Astrocyte (in vitro differentiated cells and primary cell): ENCODE results near the gene PTPN14. TPM values are rescaled to one million over a fixed set of nuclear protein-coding genes. Genes with fewer than 3 reads are reported as not detected.

Experiments used
- DNase-seq: peaks from one replicate; pipeline ENCODE4 v3.0.0-alpha.2; 2010; ENCODE audit warnings: low read depth
- FAIRE-seq: peaks from 2 replicates; lab custom pipeline; 2011; peaks lifted over from hg19 to GRCh38; lab: Jason Lieb, UNC
- H2AFZ ChIP-seq: 2 replicates; pipeline ENCODE4 v1.6.0; 2012; ENCODE audit warnings: low read depth, low read length, inconsistent platforms
- H3K27ac ChIP-seq: 2 replicates; pipeline ENCODE4 v1.5.1; 2011; ENCODE audit warnings: low read depth, low read length, inconsistent platforms
- H3K27me3 ChIP-seq: 2 replicates; pipeline ENCODE4 v1.6.0; 2011; ENCODE audit warnings: low read length, inconsistent platforms; ENCODE audit not compliant: insufficient read depth
- H3K36me3 ChIP-seq: 2 replicates; pipeline ENCODE4 v1.5.1; 2011; ENCODE audit warnings: low read length, inconsistent platforms; ENCODE audit not compliant: insufficient read depth
- H3K4me1 ChIP-seq: 2 replicates; pipeline ENCODE4 v1.5.1; 2011; ENCODE audit warnings: low read length, inconsistent platforms; ENCODE audit not compliant: insufficient read depth
- H3K4me2 ChIP-seq: 2 replicates; pipeline ENCODE4 v1.6.0; 2012; ENCODE audit warnings: low read length, inconsistent platforms
- H3K4me3 ChIP-seq: 2 replicates; pipeline ENCODE4 v1.5.1; 2011; ENCODE audit warnings: low read depth, mild to moderate bottlenecking, low read length, inconsistent platforms; ENCODE audit not compliant: insufficient read depth
- H3K79me2 ChIP-seq: 2 replicates; pipeline ENCODE4 v1.6.0; 2012; ENCODE audit warnings: mild to moderate bottlenecking, low read length, inconsistent platforms; ENCODE audit not compliant: insufficient read depth
- H3K9ac ChIP-seq: 2 replicates; pipeline ENCODE4 v1.6.0; 2012; ENCODE audit warnings: mild to moderate bottlenecking, low read length, inconsistent platforms
- H3K9me3 ChIP-seq: 2 replicates; pipeline ENCODE4 v1.5.1; 2012; ENCODE audit warnings: low read depth, mild to moderate bottlenecking, low read length, inconsistent platforms; ENCODE audit not compliant: insufficient read depth
- H4K20me1 ChIP-seq: 2 replicates; pipeline ENCODE4 v1.6.0; 2012; ENCODE audit warnings: low read length, inconsistent platforms; ENCODE audit not compliant: insufficient read depth
- H3K27ac Mint-ChIP-seq: one replicate; pipeline ENCODE4 v1.8.0; 2021; ENCODE audit warnings: mild to moderate bottlenecking, mixed read lengths; ENCODE audit not compliant: unreplicated experiment
- H3K27me3 Mint-ChIP-seq: one replicate; pipeline ENCODE4 v1.8.0; 2021; ENCODE audit warnings: low read depth, mixed read lengths; ENCODE audit not compliant: unreplicated experiment
- H3K36me3 Mint-ChIP-seq: one replicate; pipeline ENCODE4 v1.8.0; 2021; ENCODE audit warnings: low read depth, mixed read lengths; ENCODE audit not compliant: unreplicated experiment
- H3K4me1 Mint-ChIP-seq: one replicate; pipeline ENCODE4 v1.8.0; 2021; ENCODE audit warnings: low read depth, mixed read lengths; ENCODE audit not compliant: unreplicated experiment
- H3K4me3 Mint-ChIP-seq: one replicate; pipeline ENCODE4 v1.8.0; 2021; ENCODE audit warnings: mild to moderate bottlenecking, moderate library complexity, mixed read lengths; ENCODE audit not compliant: unreplicated experiment
- H3K9me3 Mint-ChIP-seq: one replicate; pipeline ENCODE4 v1.8.0; 2021; ENCODE audit warnings: mild to moderate bottlenecking, mixed read lengths; ENCODE audit not compliant: unreplicated experiment
- EZH2 ChIP-seq: IDR thresholded peaks from 2 replicates; pipeline ENCODE4 v1.6.1; 2012; ENCODE audit warnings: mild to moderate bottlenecking, low read length, inconsistent platforms; ENCODE audit not compliant: insufficient read depth
- total RNA-seq: library from RNA; stranded (reverse); gene quantifications from 2 replicates; pipeline ENCODE4 v1.2.1, GENCODE V29; 2021
- TF ChIP-seq, protein P1 (sequence below): IDR thresholded peaks from 2 replicates; pipeline ENCODE4 v1.5.1; 2011; ENCODE audit warnings: low read depth, mild to moderate bottlenecking, inconsistent platforms, low read length, moderate library complexity; ENCODE audit not compliant: insufficient read depth

Gene PTPN14
- total RNA-seq, 1 donor from 2014 or later: 177 TPM

DNA sequence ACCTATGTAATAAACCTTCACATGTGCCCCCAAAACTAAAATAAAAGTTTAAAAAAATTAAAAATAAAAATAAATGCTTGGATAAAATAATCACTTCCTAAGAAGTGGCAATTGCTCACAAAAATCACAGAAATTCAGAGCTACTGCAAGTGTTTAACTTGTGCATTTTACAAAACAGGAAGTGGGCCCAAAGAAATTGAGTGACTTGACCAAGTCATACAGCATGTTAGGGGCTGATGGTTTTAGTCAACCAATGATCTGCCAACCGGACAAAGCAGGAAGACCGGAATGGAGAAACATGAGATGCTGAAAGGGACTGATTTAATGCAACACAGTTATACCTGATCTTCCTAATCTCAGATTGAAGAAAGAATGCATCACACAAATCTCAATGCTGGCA lies 173.9 kb downstream of the PTPN14 start:
- Histone ChIP-seq H3K27ac (peak overlapping the region; percentile 73), H3K36me3 (peaks cover 65% of the 10 kb centered on the region), H3K9me3 (no peaks in the 10 kb centered on the region), H3K9ac (peak overlapping the region; percentile 19), H4K20me1 (peaks cover 3% of the 10 kb centered on the region), H3K79me2 (peaks cover 36% of the 10 kb centered on the region), H3K4me2 (peak overlapping the region; percentile 46), H3K4me3 (no peak overlapping the region), H3K27me3 (no peaks in the 10 kb centered on the region), H3K4me1 (peaks cover 22% of the 10 kb centered on the region), H2AFZ (no peak overlapping the region)
- Mint-ChIP-seq H3K4me3 (no peak overlapping the region), H3K4me1 (peaks cover 32% of the 10 kb centered on the region), H3K36me3 (peaks cover 48% of the 10 kb centered on the region), H3K9me3 (no peaks in the 10 kb centered on the region), H3K27ac (peak overlapping the region; percentile 6), H3K27me3 (no peaks in the 10 kb centered on the region)
- TF ChIP-seq EZH2: no peak
- TF ChIP-seq, protein P1, sequence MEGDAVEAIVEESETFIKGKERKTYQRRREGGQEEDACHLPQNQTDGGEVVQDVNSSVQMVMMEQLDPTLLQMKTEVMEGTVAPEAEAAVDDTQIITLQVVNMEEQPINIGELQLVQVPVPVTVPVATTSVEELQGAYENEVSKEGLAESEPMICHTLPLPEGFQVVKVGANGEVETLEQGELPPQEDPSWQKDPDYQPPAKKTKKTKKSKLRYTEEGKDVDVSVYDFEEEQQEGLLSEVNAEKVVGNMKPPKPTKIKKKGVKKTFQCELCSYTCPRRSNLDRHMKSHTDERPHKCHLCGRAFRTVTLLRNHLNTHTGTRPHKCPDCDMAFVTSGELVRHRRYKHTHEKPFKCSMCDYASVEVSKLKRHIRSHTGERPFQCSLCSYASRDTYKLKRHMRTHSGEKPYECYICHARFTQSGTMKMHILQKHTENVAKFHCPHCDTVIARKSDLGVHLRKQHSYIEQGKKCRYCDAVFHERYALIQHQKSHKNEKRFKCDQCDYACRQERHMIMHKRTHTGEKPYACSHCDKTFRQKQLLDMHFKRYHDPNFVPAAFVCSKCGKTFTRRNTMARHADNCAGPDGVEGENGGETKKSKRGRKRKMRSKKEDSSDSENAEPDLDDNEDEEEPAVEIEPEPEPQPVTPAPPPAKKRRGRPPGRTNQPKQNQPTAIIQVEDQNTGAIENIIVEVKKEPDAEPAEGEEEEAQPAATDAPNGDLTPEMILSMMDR: no peak
- FAIRE-seq (no peak), DNase-seq (no peak)

DNA sequence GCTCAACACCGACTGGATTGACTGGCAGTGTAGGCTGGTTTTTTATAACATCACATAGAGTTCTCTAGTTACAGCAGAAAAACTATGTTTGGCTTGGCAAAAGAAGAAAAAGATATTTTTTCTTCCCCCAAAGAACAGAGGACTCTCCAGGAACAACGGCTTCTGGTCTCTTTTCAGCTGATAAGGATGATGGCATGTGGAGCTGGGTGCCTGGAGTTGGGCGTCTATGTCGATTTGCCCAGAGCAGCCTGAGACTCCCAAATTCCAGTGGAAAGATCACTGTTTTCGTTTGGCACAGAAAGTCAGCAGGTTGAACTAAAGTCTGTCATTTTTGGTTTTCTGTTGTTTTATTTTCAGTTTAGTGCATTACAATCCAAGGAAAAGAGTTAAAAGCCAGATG lies 179.3 kb downstream of the PTPN14 start:
- Histone ChIP-seq H3K9me3 (no peaks in the 10 kb centered on the region), H3K36me3 (peaks cover 54% of the 10 kb centered on the region), H3K27ac (no peak overlapping the region), H3K4me3 (no peak overlapping the region), H3K4me1 (peaks cover 9% of the 10 kb centered on the region), H3K27me3 (no peaks in the 10 kb centered on the region), H4K20me1 (peaks cover 6% of the 10 kb centered on the region), H2AFZ (no peak overlapping the region), H3K9ac (no peak overlapping the region), H3K4me2 (no peak overlapping the region), H3K79me2 (peaks cover 16% of the 10 kb centered on the region)
- Mint-ChIP-seq H3K4me3 (no peak overlapping the region), H3K27me3 (no peaks in the 10 kb centered on the region), H3K9me3 (no peaks in the 10 kb centered on the region), H3K27ac (no peak overlapping the region), H3K36me3 (peaks cover 34% of the 10 kb centered on the region), H3K4me1 (peaks cover 14% of the 10 kb centered on the region)
- FAIRE-seq (no peak), DNase-seq (peak; percentile 60)
- TF ChIP-seq, protein P1: no peak
- TF ChIP-seq EZH2: no peak

DNA sequence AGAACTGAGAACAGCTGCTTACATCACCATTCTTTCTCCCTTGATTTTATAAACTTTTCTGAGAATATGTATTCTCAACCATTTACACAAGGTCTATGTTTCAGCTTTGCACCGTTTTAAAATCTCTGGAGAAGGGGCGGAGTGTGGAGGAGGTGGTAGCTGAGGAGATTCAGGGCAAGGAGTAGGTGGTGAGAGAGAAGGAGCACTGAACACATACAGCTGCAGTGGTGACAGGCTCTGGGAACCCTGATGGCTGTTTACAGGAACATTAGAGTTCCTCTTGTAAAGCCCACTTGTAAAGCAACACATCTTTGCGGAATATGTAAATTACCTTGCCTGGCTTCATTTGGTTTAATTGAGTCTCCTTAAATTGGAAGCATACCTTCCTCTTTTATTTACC lies 180.8 kb downstream of the PTPN14 start:
- Mint-ChIP-seq H3K27me3 (no peaks in the 10 kb centered on the region), H3K36me3 (peaks cover 27% of the 10 kb centered on the region), H3K4me3 (no peak overlapping the region), H3K27ac (no peak overlapping the region), H3K4me1 (peaks cover 4% of the 10 kb centered on the region), H3K9me3 (no peaks in the 10 kb centered on the region)
- peaks cover 9% of the 10 kb centered on the region for H3K4me1 ChIP-seq
- FAIRE-seq (no peak), DNase-seq (no peak)
- no peak overlapping the region for H3K27ac ChIP-seq
- H3K4me3 ChIP-seq: no peak overlapping the region
- H3K36me3 ChIP-seq: peaks cover 49% of the 10 kb centered on the region
- TF ChIP-seq, protein P1: no peak
- TF ChIP-seq EZH2: no peak
- no peaks in the 10 kb centered on the region for H3K9me3 ChIP-seq
- H3K9ac ChIP-seq: no peak overlapping the region
- H3K4me2 ChIP-seq: no peak overlapping the region
- peaks cover 6% of the 10 kb centered on the region for H4K20me1 ChIP-seq
- H3K27me3 ChIP-seq: no peaks in the 10 kb centered on the region
- peaks cover 16% of the 10 kb centered on the region for H3K79me2 ChIP-seq
- H2AFZ ChIP-seq: no peak overlapping the region
